ENCODE data around the gene HBG1. TPM values are rescaled to one million over a fixed set of nuclear protein-coding genes. Genes with fewer than 3 reads are reported as not detected.
A peak's percentile ranks its signal among the peaks of the same experiment; 100 is the strongest.

The HBG1 gene
- total RNA-seq, 1 donor from 2014 or later: not detected

DNA sequence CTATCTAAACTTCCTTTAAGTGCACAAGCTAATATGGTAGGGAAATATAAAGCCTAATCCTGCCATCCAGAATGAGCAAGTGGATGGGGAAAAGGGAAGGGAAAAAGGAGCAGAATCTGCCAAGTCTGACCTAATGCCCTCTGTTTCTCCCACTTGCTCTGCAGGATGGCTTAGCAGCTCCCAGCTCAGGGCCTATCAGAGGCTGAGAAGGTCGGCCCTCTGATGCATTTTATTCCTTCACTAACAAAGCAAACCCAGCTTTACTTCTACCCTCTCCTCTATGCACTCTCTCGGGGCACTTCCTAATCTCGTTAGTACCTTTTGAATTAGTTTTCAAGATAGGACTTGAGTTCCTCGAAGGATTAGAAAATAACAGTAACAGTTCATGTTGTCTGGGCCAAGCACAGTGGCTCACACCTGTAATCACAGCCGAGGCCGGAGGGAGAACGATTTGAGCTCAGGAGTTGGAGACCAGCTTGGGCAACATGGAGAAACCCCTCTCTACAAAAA, 39.2 kb downstream of the HBG1 start:
- FAIRE-seq (no peak), DNase-seq (ENCODE audit: low read depth) (no peak)
- Histone ChIP-seq H3K4me1 (ENCODE audit: insufficient read depth, low read length) (no peaks in the 10 kb centered on the region), H3K4me3 (ENCODE audit: insufficient read depth, low read depth, low read length) (no peak overlapping the region), H3K79me2 (ENCODE audit: insufficient read depth, low read length) (no peaks in the 10 kb centered on the region), H3K9ac (ENCODE audit: low read length) (no peak overlapping the region), H2AFZ (ENCODE audit: low read depth, low read length) (no peak overlapping the region), H3K4me2 (ENCODE audit: low read length) (no peak overlapping the region), H3K36me3 (ENCODE audit: insufficient read depth, low read length) (no peaks in the 10 kb centered on the region), H3K27ac (ENCODE audit: low read depth, low read length) (no peak overlapping the region), H4K20me1 (ENCODE audit: insufficient read depth, low read length) (no peaks in the 10 kb centered on the region), H3K27me3 (ENCODE audit: insufficient read depth, low read length) (no peaks in the 10 kb centered on the region), H3K9me3 (ENCODE audit: insufficient read depth, low read depth, low read length) (no peaks in the 10 kb centered on the region)
- TF ChIP-seq EZH2 (IDR thresholded peaks at IDR 0.05; ENCODE audit: insufficient read depth, low read length): no peak
- TF ChIP-seq, protein P1, sequence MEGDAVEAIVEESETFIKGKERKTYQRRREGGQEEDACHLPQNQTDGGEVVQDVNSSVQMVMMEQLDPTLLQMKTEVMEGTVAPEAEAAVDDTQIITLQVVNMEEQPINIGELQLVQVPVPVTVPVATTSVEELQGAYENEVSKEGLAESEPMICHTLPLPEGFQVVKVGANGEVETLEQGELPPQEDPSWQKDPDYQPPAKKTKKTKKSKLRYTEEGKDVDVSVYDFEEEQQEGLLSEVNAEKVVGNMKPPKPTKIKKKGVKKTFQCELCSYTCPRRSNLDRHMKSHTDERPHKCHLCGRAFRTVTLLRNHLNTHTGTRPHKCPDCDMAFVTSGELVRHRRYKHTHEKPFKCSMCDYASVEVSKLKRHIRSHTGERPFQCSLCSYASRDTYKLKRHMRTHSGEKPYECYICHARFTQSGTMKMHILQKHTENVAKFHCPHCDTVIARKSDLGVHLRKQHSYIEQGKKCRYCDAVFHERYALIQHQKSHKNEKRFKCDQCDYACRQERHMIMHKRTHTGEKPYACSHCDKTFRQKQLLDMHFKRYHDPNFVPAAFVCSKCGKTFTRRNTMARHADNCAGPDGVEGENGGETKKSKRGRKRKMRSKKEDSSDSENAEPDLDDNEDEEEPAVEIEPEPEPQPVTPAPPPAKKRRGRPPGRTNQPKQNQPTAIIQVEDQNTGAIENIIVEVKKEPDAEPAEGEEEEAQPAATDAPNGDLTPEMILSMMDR (IDR thresholded peaks at IDR 0.05; ENCODE audit: insufficient read depth, low read depth, low read length): no peak
- Mint-ChIP-seq H3K27ac (ENCODE audit: unreplicated experiment) (no peak overlapping the region), H3K4me3 (ENCODE audit: unreplicated experiment) (no peak overlapping the region), H3K4me1 (ENCODE audit: low read depth, unreplicated experiment) (no peaks in the 10 kb centered on the region), H3K36me3 (ENCODE audit: low read depth, unreplicated experiment) (no peaks in the 10 kb centered on the region), H3K9me3 (ENCODE audit: unreplicated experiment) (no peaks in the 10 kb centered on the region), H3K27me3 (ENCODE audit: low read depth, unreplicated experiment) (peaks cover 2% of the 10 kb centered on the region)

DNA sequence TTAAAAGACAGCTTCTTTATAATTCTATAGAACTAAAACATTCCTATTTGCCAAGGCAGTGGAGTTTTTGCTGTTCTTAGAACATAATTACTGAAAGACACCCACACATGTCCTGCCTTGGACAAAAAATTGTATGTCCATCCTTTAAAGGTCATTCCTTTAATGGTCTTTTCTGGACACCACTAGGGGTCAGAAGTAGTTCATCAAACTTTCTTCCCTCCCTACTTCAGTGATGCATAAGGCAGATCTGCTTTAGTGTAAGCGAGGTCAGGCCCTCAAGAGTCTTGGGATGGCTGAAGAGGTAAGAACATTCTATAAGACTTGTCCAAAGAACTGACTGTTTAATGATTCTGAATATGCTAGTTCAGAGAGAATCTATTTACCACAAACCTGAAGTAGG, 44.9 kb downstream of the HBG1 start:
- peak; percentile 45 for DNase-seq (ENCODE audit: low read depth)
- H3K36me3 Mint-ChIP-seq (ENCODE audit: low read depth, unreplicated experiment): no peaks in the 10 kb centered on the region
- H3K27ac Mint-ChIP-seq (ENCODE audit: unreplicated experiment): no peak overlapping the region
- Histone ChIP-seq H3K4me2 (ENCODE audit: low read length) (no peak overlapping the region), H3K9me3 (ENCODE audit: insufficient read depth, low read depth, low read length) (no peaks in the 10 kb centered on the region), H3K27me3 (ENCODE audit: insufficient read depth, low read length) (no peaks in the 10 kb centered on the region), H3K9ac (ENCODE audit: low read length) (no peak overlapping the region), H3K36me3 (ENCODE audit: insufficient read depth, low read length) (no peaks in the 10 kb centered on the region), H3K79me2 (ENCODE audit: insufficient read depth, low read length) (no peaks in the 10 kb centered on the region), H3K4me3 (ENCODE audit: insufficient read depth, low read depth, low read length) (no peak overlapping the region), H3K27ac (ENCODE audit: low read depth, low read length) (no peak overlapping the region), H2AFZ (ENCODE audit: low read depth, low read length) (no peak overlapping the region), H3K4me1 (ENCODE audit: insufficient read depth, low read length) (no peaks in the 10 kb centered on the region), H4K20me1 (ENCODE audit: insufficient read depth, low read length) (no peaks in the 10 kb centered on the region)
- no peaks in the 10 kb centered on the region for H3K4me1 Mint-ChIP-seq (ENCODE audit: low read depth, unreplicated experiment)
- no peaks in the 10 kb centered on the region for H3K9me3 Mint-ChIP-seq (ENCODE audit: unreplicated experiment)
- FAIRE-seq: peak; percentile 87
- TF ChIP-seq EZH2 (IDR thresholded peaks at IDR 0.05; ENCODE audit: insufficient read depth, low read length): no peak
- TF ChIP-seq, protein P1 (IDR thresholded peaks at IDR 0.05; ENCODE audit: insufficient read depth, low read depth, low read length): peak; percentile 63
- H3K4me3 Mint-ChIP-seq (ENCODE audit: unreplicated experiment): no peak overlapping the region
- H3K27me3 Mint-ChIP-seq (ENCODE audit: low read depth, unreplicated experiment): no peaks in the 10 kb centered on the region

DNA sequence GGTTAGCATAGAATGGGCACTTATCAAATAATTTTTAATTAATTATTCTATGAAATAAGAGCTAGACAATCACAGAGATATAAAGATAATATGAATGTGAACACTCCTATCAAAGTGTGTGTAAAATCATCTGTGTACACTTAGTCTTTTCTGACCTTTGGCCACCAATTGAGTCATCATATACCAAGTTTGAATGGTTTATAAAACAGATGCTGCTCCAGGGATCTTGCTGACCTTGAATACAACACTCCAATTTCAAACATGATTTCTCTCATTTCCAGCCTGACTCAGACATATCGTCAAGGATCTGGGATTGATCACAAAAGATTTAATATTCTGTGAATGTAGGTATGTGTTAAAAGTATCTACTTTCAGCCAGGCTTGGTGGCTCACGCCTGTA, 46.3 kb downstream of the HBG1 start:
- Histone ChIP-seq H3K79me2 (ENCODE audit: insufficient read depth, low read length) (no peaks in the 10 kb centered on the region), H3K4me3 (ENCODE audit: insufficient read depth, low read depth, low read length) (no peak overlapping the region), H4K20me1 (ENCODE audit: insufficient read depth, low read length) (no peaks in the 10 kb centered on the region), H3K9me3 (ENCODE audit: insufficient read depth, low read depth, low read length) (no peaks in the 10 kb centered on the region), H3K27ac (ENCODE audit: low read depth, low read length) (no peak overlapping the region), H3K4me2 (ENCODE audit: low read length) (no peak overlapping the region), H3K27me3 (ENCODE audit: insufficient read depth, low read length) (no peaks in the 10 kb centered on the region), H3K4me1 (ENCODE audit: insufficient read depth, low read length) (no peaks in the 10 kb centered on the region), H3K36me3 (ENCODE audit: insufficient read depth, low read length) (no peaks in the 10 kb centered on the region), H3K9ac (ENCODE audit: low read length) (no peak overlapping the region), H2AFZ (ENCODE audit: low read depth, low read length) (no peak overlapping the region)
- Mint-ChIP-seq H3K4me1 (ENCODE audit: low read depth, unreplicated experiment) (no peaks in the 10 kb centered on the region), H3K27ac (ENCODE audit: unreplicated experiment) (no peak overlapping the region), H3K27me3 (ENCODE audit: low read depth, unreplicated experiment) (no peaks in the 10 kb centered on the region), H3K4me3 (ENCODE audit: unreplicated experiment) (no peak overlapping the region), H3K36me3 (ENCODE audit: low read depth, unreplicated experiment) (no peaks in the 10 kb centered on the region), H3K9me3 (ENCODE audit: unreplicated experiment) (no peaks in the 10 kb centered on the region)
- TF ChIP-seq, protein P1 (IDR thresholded peaks at IDR 0.05; ENCODE audit: insufficient read depth, low read depth, low read length): no peak
- no peak for TF ChIP-seq EZH2 (IDR thresholded peaks at IDR 0.05; ENCODE audit: insufficient read depth, low read length)
- FAIRE-seq: no peak
- DNase-seq (ENCODE audit: low read depth): no peak

Measured in astrocyte (in vitro differentiated cells and primary cell).